DOHH2 (cell line): Measurements from ENCODE around the gene CCDC88A.

ENCODE experiments used
- CTCF ChIP-seq: fragments of 200-600 bp; sonication (generic); IDR thresholded peaks from one replicate; pipeline ENCODE4 v1.5.1; 2014; ENCODE audit warnings: antibody characterized with exemption, mild to moderate bottlenecking, low read depth, low read length; ENCODE audit not compliant: poor library complexity, severe bottlenecking
- EZH2phosphoT487 ChIP-seq: fragments of 200-600 bp; sonication (generic); IDR thresholded peaks from 2 replicates; pipeline ENCODE4 v1.6.1; 2017; ENCODE audit warnings: borderline replicate concordance, mild to moderate bottlenecking, antibody characterized with exemption, low read length, moderate library complexity, mixed read lengths

- no peak for TF ChIP-seq CTCF
- no peak for TF ChIP-seq EZH2phosphoT487
These were observed 117.4 kb downstream of the CCDC88A start for GRCh38 chr2:55302241-55302640.
